Choroid plexus epithelial cell (primary cell): ENCODE data around the gene DPYD.

ENCODE experiments used
- DNase-seq: peaks from one replicate; pipeline ENCODE4 v3.0.0-alpha.2; 2010; ENCODE audit warnings: low read depth
- H3K4me3 ChIP-seq: 2 replicates; pipeline ENCODE4 v1.5.1; 2011; ENCODE audit warnings: low read depth, mild to moderate bottlenecking, control low read depth, low read length, moderate library complexity
- CTCF ChIP-seq: conservative IDR thresholded peaks from 2 replicates; pipeline ENCODE4 v1.5.1; 2011; ENCODE audit warnings: low read depth, mild to moderate bottlenecking, control low read depth, inconsistent platforms, low read length, moderate library complexity

The DPYD gene

DNA sequence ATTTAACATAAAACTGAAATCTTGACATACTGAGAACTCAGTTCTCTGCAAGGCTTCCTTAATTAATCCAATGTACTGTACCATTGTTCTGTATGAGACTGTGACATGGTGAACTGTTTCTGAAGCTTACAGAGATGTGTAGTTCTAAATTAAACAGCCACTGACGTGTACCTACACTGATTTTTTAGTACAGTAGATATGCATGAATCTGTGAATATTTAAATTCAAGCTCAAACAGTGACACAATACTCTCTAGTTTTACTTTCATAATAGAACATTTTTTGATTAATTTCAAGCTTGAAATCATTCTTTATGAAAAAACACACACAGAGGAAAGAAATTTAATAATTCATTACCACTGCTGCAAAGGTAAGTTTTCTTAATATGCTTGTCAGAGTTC lies 621.9 kb downstream of the DPYD start:
- no peak overlapping the region for H3K4me3 ChIP-seq
- TF ChIP-seq CTCF, result no peak
- no peak for DNase-seq

DNA sequence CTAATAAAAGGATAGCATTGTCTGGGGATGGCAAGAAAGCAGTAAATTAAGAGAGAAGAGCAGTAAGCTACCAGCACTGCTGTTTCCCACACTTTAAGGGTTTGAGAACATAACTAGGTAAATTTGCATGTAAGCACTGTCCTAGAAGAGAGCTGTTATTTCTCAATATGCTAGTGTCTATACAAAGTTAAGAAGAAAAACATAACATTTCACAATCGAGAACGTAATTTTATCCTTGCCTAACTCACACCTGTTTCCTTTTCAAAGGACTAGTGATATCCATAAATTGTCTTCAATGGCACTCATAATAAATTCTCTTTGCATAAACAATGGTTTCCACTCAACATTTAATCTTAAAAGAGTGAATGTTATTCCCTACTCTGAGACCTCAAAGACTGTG lies 623.2 kb downstream of the DPYD start:
- no peak for TF ChIP-seq CTCF
- peak; percentile 18 for DNase-seq
- no peak overlapping the region for H3K4me3 ChIP-seq

DNA sequence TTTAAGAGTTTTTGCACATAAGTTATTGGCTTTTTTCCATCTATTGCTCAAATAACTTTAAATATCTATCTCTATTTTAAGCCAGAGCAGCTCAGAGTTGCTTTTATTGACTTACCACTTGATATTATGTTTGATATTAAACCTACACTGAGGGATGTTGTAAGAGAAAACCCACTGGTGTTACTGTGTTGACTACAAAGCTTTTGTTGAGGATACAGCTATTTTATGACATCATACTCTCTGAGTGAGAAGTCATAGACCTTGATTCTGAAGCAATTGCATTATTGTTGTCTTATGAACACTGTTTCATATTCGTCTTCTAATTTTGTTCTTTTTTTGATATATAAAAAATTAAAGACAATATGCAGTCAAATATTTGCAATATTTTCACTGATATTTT lies 638.9 kb downstream of the DPYD start:
- TF ChIP-seq CTCF, result no peak
- DNase-seq, result no peak
- no peak overlapping the region for H3K4me3 ChIP-seq

DNA sequence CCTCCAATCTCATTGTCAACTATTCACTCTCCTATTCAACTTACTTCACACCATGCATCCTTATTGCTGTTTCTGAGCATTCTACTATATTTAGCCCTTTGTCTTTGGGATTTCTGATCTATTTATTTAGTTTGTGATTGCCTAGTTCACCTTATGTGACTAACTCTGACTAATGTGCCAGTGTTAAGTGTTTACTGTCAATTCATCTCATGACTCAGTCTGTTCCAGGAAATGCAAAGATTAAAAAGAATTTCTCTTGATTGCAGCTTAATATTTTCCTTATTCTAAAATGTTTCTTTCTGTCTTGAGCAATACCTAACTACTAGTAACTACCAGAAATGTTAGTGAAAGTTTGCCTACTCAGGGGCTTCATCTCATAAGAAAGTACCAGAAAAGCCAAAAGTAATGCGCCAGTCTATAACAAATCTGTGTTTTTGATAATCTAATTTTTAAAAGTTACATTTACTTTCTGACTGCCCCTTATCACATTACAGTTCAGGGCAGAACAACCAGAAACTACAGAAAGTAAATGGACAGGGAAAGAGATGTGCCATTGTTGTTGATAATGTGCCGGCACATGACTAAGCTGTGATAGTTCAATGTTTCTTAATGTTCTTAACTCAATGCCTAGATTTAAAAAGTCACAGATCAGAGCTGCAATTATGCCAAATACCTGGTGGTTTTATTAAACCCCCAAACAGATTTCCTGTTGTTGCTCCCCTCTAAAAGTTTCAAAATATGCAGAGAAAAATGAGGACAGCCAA lies 642.8 kb downstream of the DPYD start:
- DNase-seq, result peak; percentile 79
- no peak for TF ChIP-seq CTCF
- H3K4me3 ChIP-seq, result no peak overlapping the region

- DNase-seq, result peak; percentile 53
- H3K4me3 ChIP-seq, result no peak overlapping the region
- TF ChIP-seq CTCF, result no peak
Observed at GRCh38 chr1:97271916-97272788, 648.7 kb downstream of the DPYD start.

DNA sequence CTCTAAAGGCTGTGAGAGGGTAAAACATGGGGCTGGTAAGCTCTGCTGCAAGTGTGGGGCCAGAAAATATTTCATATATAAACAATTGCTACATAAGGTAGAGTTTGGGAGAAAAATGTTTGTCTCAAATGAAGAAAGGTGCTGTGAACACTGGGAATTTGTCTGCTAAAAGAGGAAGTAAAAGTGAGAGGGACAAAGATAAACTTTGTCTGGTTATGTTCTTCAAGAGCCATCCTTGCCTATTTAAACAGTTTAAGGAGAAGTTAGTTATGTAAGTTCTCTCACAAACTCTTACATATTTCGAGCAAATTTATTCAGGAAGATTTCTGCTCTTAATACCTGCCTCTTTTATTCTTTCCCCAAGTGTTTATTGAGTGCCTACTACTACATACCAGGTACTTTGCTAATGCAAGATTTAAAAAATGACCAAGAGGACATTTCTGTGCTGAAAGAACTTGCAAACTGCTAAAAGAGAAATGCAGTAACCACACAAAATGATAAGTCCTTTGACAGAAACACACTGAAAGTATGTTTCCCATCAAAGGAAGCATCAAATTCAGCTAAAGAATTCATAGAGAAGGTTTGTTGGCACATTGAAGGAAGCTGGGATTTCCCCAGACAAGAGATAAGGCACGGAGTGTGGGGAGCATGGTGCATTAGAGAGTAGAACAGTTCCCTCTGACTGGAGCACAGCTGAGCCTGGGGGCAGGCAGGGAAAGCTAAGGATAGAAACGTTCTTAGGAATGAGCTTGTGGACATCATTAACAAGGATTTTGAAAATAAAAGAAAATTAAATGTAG lies 650.1 kb downstream of the DPYD start:
- TF ChIP-seq CTCF, result no peak
- no peak overlapping the region for H3K4me3 ChIP-seq
- DNase-seq, result peak; percentile 67
